Breast epithelium (tissue), 4 donors: Measurements from ENCODE around the gene NGDN. TPM values are rescaled to one million over a fixed set of nuclear protein-coding genes. Genes with fewer than 3 reads are reported as not detected.

Experiments used
- DNase-seq, 2 donors: peaks; one replicate each; pipeline ENCODE4 v3.0.0-alpha.2; 2019; ENCODE audit warnings: low spot score in 2 of 2
- H3K27ac ChIP-seq, 2 donors: fragments of 200-600 bp; sonication (generic) in 1 of 2; one replicate each; pipeline ENCODE4 v1.5.1; 2016 to 2019; ENCODE audit warnings: mild to moderate bottlenecking in 1 of 2
- H3K27me3 ChIP-seq, 2 donors: fragments of 200-600 bp; sonication (generic) in 1 of 2; one replicate each; pipeline versions ENCODE4 v1.5.1 to v1.6.0; 2017 to 2019; ENCODE audit warnings: control low read depth in 1 of 2, mild to moderate bottlenecking in 1 of 2
- H3K36me3 ChIP-seq: fragments of 200-600 bp; one replicate; pipeline ENCODE4 v1.5.1; 2019
- H3K4me1 ChIP-seq, 2 donors: fragments of 200-600 bp; sonication (generic); one replicate each; pipeline ENCODE4 v1.5.1; 2016 to 2019; ENCODE audit warnings: control low read depth in 1 of 2
- H3K4me3 ChIP-seq, 3 donors: fragments of 200-600 bp; sonication (generic); 1 replicate in 2 of 3; 2 replicates in 1 of 3; pipeline ENCODE4 v1.5.1; 2016 to 2019; ENCODE audit warnings: mild to moderate bottlenecking in 3 of 3, moderate library complexity in 2 of 3
- H3K9me3 ChIP-seq, 2 donors: fragments of 200-600 bp; sonication (generic) in 1 of 2; one replicate each; pipeline ENCODE4 v1.5.1; 2016 to 2019; ENCODE audit warnings: control low read depth in 1 of 2
- CTCF ChIP-seq, 3 donors: fragments of 450-650 bp; IDR thresholded peaks; one replicate each; pipeline ENCODE4 v1.5.1; 2016 to 2017; ENCODE audit warnings: antibody characterized with exemption in 3 of 3, mild to moderate bottlenecking in 3 of 3, moderate library complexity in 3 of 3
- POLR2A ChIP-seq: fragments of 450-650 bp; IDR thresholded peaks from one replicate; pipeline ENCODE4 v1.6.1; 2016; ENCODE audit warnings: antibody characterized with exemption, mild to moderate bottlenecking, moderate library complexity
- POLR2AphosphoS5 ChIP-seq, 3 donors: sonication (generic); formaldehyde crosslinking; IDR thresholded peaks; one replicate each; pipeline ENCODE4 v1.6.1; 2017; ENCODE audit warnings: antibody characterized with exemption in 3 of 3
- intact Hi-C: fragments of 100-400 bp; cut with DNase I; formaldehyde crosslinking; loops from one replicate; pipeline ENCODE4 v1.15.1; 2023; ENCODE audit warnings: low total_unique reads
- total RNA-seq, 3 donors: library from RNA; depleted of rRNA; stranded (reverse); fragments of >200 nt; gene quantifications; one replicate each; pipeline ENCODE4 v1.1.0, GENCODE V29; 2016

NGDN gene
- total RNA-seq, 3 donors from 2014 or later = 39.8 to 58.8 (median 42.3) TPM

GRCh38 chr14:23470947-23471346 lies 1.4 kb downstream of the NGDN start:
- no peak for DNase-seq
- TF ChIP-seq CTCF (IDR thresholded peaks at IDR 0.05) (no peak), POLR2A (no peak), POLR2AphosphoS5 (IDR thresholded peaks at IDR 0.05) (no peak)
- no peak overlapping the region for H3K4me3 ChIP-seq
- H3K27me3 ChIP-seq = no peaks in the 10 kb centered on the region
- H3K4me1 ChIP-seq = peaks cover 0 to 5% of the 10 kb centered on the region in 2 donors
- peaks cover 8% of the 10 kb centered on the region for H3K36me3 ChIP-seq
- no peak overlapping the region for H3K27ac ChIP-seq
- H3K9me3 ChIP-seq = no peaks in the 10 kb centered on the region
- intact Hi-C loops = loop anchor here (10.0 kb wide), 1 partner anchor 146 kb away; the partner anchor contains the start of gene PABPN1

GRCh38 chr14:23478109-23478759 lies 8.7 kb downstream of the NGDN start:
- intact Hi-C loops = loop anchor here (5.0 to 10.0 kb wide), 2 partner anchors 84 to 153 kb away; partner anchors contain the start of gene PABPN1
- peaks cover 25% of the 10 kb centered on the region for H3K36me3 ChIP-seq

GRCh38 chr14:23481362-23481970 lies 12.0 kb downstream of the NGDN start:
- intact Hi-C loops = no loop called here
- TF ChIP-seq POLR2A (no peak), CTCF (IDR thresholded peaks at IDR 0.05) (no peak), POLR2AphosphoS5 (IDR thresholded peaks at IDR 0.05) (no peak)
- no peak overlapping the region for H3K27ac ChIP-seq
- no peaks in the 10 kb centered on the region for H3K27me3 ChIP-seq
- no peaks in the 10 kb centered on the region for H3K4me1 ChIP-seq
- DNase-seq = no peak
- no peaks in the 10 kb centered on the region for H3K9me3 ChIP-seq
- H3K36me3 ChIP-seq = peaks cover 12% of the 10 kb centered on the region
- H3K4me3 ChIP-seq = no peak overlapping the region

More at GRCh38 chr14:23478109-23478759, 8.7 kb downstream of the NGDN start:
- no peaks in the 10 kb centered on the region for H3K4me1 ChIP-seq
- H3K27ac ChIP-seq = no peak overlapping the region
- H3K27me3 ChIP-seq = no peaks in the 10 kb centered on the region
- no peak for DNase-seq
- TF ChIP-seq POLR2AphosphoS5 (IDR thresholded peaks at IDR 0.05) (no peak), CTCF (IDR thresholded peaks at IDR 0.05) (peak; percentile 58 to 79 (median 72)), POLR2A (no peak)
- H3K9me3 ChIP-seq = no peaks in the 10 kb centered on the region
- H3K4me3 ChIP-seq = no peak overlapping the region

GRCh38 chr14:23481979-23482822 lies 12.7 kb downstream of the NGDN start:
- H3K27me3 ChIP-seq = no peaks in the 10 kb centered on the region
- H3K27ac ChIP-seq = no peak overlapping the region
- H3K4me3 ChIP-seq = no peak overlapping the region
- intact Hi-C loops = no loop called here
- H3K9me3 ChIP-seq = no peaks in the 10 kb centered on the region
- no peaks in the 10 kb centered on the region for H3K4me1 ChIP-seq
- no peak for DNase-seq
- TF ChIP-seq POLR2AphosphoS5 (IDR thresholded peaks at IDR 0.05) (no peak), POLR2A (no peak), CTCF (IDR thresholded peaks at IDR 0.05) (no peak)
- peaks cover 5% of the 10 kb centered on the region for H3K36me3 ChIP-seq
